H1 (cell line): ENCODE measurements around the gene KCNQ1. TPM values are rescaled to one million over a fixed set of nuclear protein-coding genes. Genes with fewer than 3 reads are reported as not detected.
A peak's percentile ranks its signal among the peaks of the same experiment; 100 is the strongest.

Experiments
- CTCF ChIA-PET: fragments of 300-600 bp; sonication (Branson Sonifier 250); formaldehyde crosslinking; loops from one replicate; lab custom pipeline; 2021; ENCODE audit not compliant: partially characterized antibody; lab: Charles Lee
- POLR2A ChIA-PET: fragments of 300-600 bp; sonication (Branson Sonifier 250); formaldehyde crosslinking; loops from one replicate; lab custom pipeline; 2021; ENCODE audit warnings: inconsistent platforms; ENCODE audit not compliant: partially characterized antibody; lab: Charles Lee
- DNase-seq, 2 experiments: peaks; one replicate each; pipeline versions ENCODE4 v3.0.0 to v3.0.0-alpha.2; 2010 to 2022; ENCODE audit warnings: low spot score in 2 of 2, low read depth in 1 of 2, mixed read lengths in 1 of 2
- FAIRE-seq: peaks from 2 replicates; lab custom pipeline; 2011; peaks lifted over from hg19 to GRCh38; lab: Jason Lieb, UNC
- H2AFZ ChIP-seq: 2 replicates; pipeline ENCODE4 v1.8.1; 2012; ENCODE audit warnings: low read length, inconsistent platforms
- H2AK5ac ChIP-seq: 2 replicates; pipeline ENCODE4 v1.6.1; 2013; ENCODE audit warnings: low read depth, low read length
- H2BK120ac ChIP-seq: replicated peaks from 2 replicates; pipeline ENCODE3; 2013; ENCODE audit warnings: low read depth, low read length, inconsistent platforms
- H2BK12ac ChIP-seq: 2 replicates; pipeline ENCODE4 v1.6.1; 2013; ENCODE audit warnings: low read depth, low read length
- H2BK15ac ChIP-seq: 2 replicates; pipeline ENCODE4 v1.6.1; 2013; ENCODE audit warnings: low read length
- H2BK20ac ChIP-seq: 2 replicates; pipeline ENCODE4 v1.6.1; 2013; ENCODE audit warnings: low read length
- H2BK5ac ChIP-seq: 2 replicates; pipeline ENCODE4 v1.6.1; 2013; ENCODE audit warnings: low read depth, low read length
- H3K14ac ChIP-seq: 2 replicates; pipeline ENCODE4 v1.6.1; 2013; ENCODE audit warnings: inconsistent platforms; ENCODE audit not compliant: insufficient read length
- H3K18ac ChIP-seq: 2 replicates; pipeline ENCODE4 v1.6.1; 2013; ENCODE audit warnings: low read length; ENCODE audit errors: extremely low read depth
- H3K23ac ChIP-seq: 2 replicates; pipeline ENCODE4 v1.6.1; 2013; ENCODE audit warnings: inconsistent platforms; ENCODE audit not compliant: insufficient read length
- H3K23me2 ChIP-seq: 2 replicates; pipeline ENCODE4 v1.6.1; 2013; ENCODE audit warnings: low read depth, low read length
- H3K27ac ChIP-seq: 2 replicates; pipeline ENCODE4 v1.6.1; 2011; ENCODE audit warnings: low read depth, low read length, inconsistent platforms
- H3K27me3 ChIP-seq, 4 experiments: replicated peaks in 1 of 4; 1 replicate in 1 of 4; 2 replicates in 3 of 4; pipeline versions ENCODE4 v1.6.1 to v1.8.1; 2011 to 2013; ENCODE audit warnings: low read length in 3 of 4, mild to moderate bottlenecking in 3 of 4, inconsistent platforms in 2 of 4, mixed read lengths in 2 of 4, moderate library complexity in 1 of 4; ENCODE audit not compliant: control insufficient read depth in 3 of 4, insufficient read depth in 3 of 4; ENCODE audit errors: extremely low read depth in 1 of 4
- H3K36me3 ChIP-seq, 4 experiments: 2 replicates each; pipeline versions ENCODE4 v1.6.1 to v1.8.1; 2011 to 2013; ENCODE audit warnings: mild to moderate bottlenecking in 4 of 4, low read length in 3 of 4, moderate library complexity in 2 of 4, control low read depth in 1 of 4, inconsistent platforms in 1 of 4; ENCODE audit not compliant: insufficient read depth in 4 of 4, control insufficient read depth in 2 of 4
- H3K4ac ChIP-seq: replicated peaks from 2 replicates; pipeline ENCODE3; 2013; ENCODE audit warnings: low read length, low read depth, mixed read lengths, inconsistent platforms; ENCODE audit not compliant: insufficient read length
- H3K4me1 ChIP-seq, 4 experiments: replicated peaks in 1 of 4; 1 replicate in 1 of 4; 2 replicates in 3 of 4; pipeline versions ENCODE4 v1.6.1 to v1.8.1; 2011 to 2013; ENCODE audit warnings: low read length in 3 of 4, inconsistent platforms in 2 of 4, mixed read lengths in 1 of 4; ENCODE audit not compliant: insufficient read depth in 4 of 4, control insufficient read depth in 3 of 4
- H3K4me2 ChIP-seq, 2 experiments: 2 replicates each; pipeline versions ENCODE4 v1.6.1 to v1.8.1; 2011 to 2013; ENCODE audit warnings: low read depth in 2 of 2, low read length in 2 of 2, control low read depth in 1 of 2, inconsistent platforms in 1 of 2, mild to moderate bottlenecking in 1 of 2; ENCODE audit not compliant: insufficient read depth in 1 of 2
- H3K4me3 ChIP-seq, 4 experiments: fragments of 200-600, 300-600 bp in 1 of 4; sonication (generic), shearing (Covaris generic), sonication (Bioruptor Twin) in 1 of 4; 2 replicates each; pipeline versions ENCODE4 v1.5.1 to v1.8.1; 2011 to 2016; ENCODE audit warnings: low read length in 4 of 4, low read depth in 3 of 4, control low read depth in 2 of 4, inconsistent platforms in 2 of 4, mild to moderate bottlenecking in 2 of 4, mixed read lengths in 1 of 4, moderate library complexity in 1 of 4; ENCODE audit not compliant: insufficient read depth in 2 of 4; ENCODE audit errors: extremely low read depth in 1 of 4
- H3K56ac ChIP-seq: replicated peaks from 2 replicates; pipeline ENCODE3; 2013; ENCODE audit warnings: low read depth, mild to moderate bottlenecking, mixed read lengths, low read length, inconsistent platforms; ENCODE audit not compliant: insufficient read length
- H3K79me1 ChIP-seq: 2 replicates; pipeline ENCODE4 v1.6.1; 2013; ENCODE audit warnings: low read depth, low read length, control low read depth
- H3K79me2 ChIP-seq, 2 experiments: 2 replicates each; pipeline versions ENCODE4 v1.6.1 to v1.8.1; 2012 to 2013; ENCODE audit warnings: low read length in 2 of 2, mild to moderate bottlenecking in 2 of 2, inconsistent platforms in 1 of 2; ENCODE audit not compliant: insufficient read depth in 2 of 2, control insufficient read depth in 1 of 2
- H3K9ac ChIP-seq, 4 experiments: replicated peaks in 1 of 4; 1 replicate in 1 of 4; 2 replicates in 3 of 4; pipeline versions ENCODE4 v1.6.1 to v1.8.1; 2011 to 2013; ENCODE audit warnings: low read depth in 3 of 4, low read length in 3 of 4, control low read depth in 2 of 4, mild to moderate bottlenecking in 2 of 4, moderate library complexity in 2 of 4, inconsistent platforms in 1 of 4; ENCODE audit errors: extremely low read depth in 1 of 4
- H3K9me3 ChIP-seq, 2 experiments: 2 replicates each; pipeline versions ENCODE4 v1.6.1 to v1.8.1; 2012 to 2013; ENCODE audit warnings: mild to moderate bottlenecking in 2 of 2, moderate library complexity in 2 of 2, control low read depth in 1 of 2, inconsistent platforms in 1 of 2, low read depth in 1 of 2, low read length in 1 of 2, mixed read lengths in 1 of 2; ENCODE audit not compliant: insufficient read depth in 2 of 2
- H4K20me1 ChIP-seq, 2 experiments: replicated peaks in 1 of 2; 2 replicates each; pipeline versions ENCODE3 to v1.8.1; 2011 to 2013; ENCODE audit warnings: inconsistent platforms in 2 of 2, low read length in 2 of 2, mild to moderate bottlenecking in 1 of 2; ENCODE audit not compliant: insufficient read depth in 2 of 2, control insufficient read depth in 1 of 2
- H4K5ac ChIP-seq: 2 replicates; pipeline ENCODE4 v1.6.1; 2013; ENCODE audit warnings: low read length, low read depth, mixed read lengths, inconsistent platforms; ENCODE audit not compliant: insufficient read length
- H4K8ac ChIP-seq: 2 replicates; pipeline ENCODE4 v1.8.0; 2013; ENCODE audit warnings: mild to moderate bottlenecking, moderate library complexity, low read length, inconsistent platforms; ENCODE audit not compliant: insufficient read depth; ENCODE audit errors: extremely low read depth
- H4K91ac ChIP-seq: replicated peaks from 2 replicates; pipeline ENCODE3; 2013; ENCODE audit warnings: low read length, mixed read lengths, inconsistent platforms; ENCODE audit not compliant: insufficient read length
- CEBPB ChIP-seq: IDR thresholded peaks from 2 replicates; pipeline ENCODE4 v1.6.1; 2012; ENCODE audit warnings: low read depth, low read length
- CTBP2 ChIP-seq: IDR thresholded peaks from 2 replicates; pipeline ENCODE4 v1.7.0; 2011; ENCODE audit warnings: borderline replicate concordance, mild to moderate bottlenecking, moderate library complexity, mixed read lengths, low read length; ENCODE audit not compliant: insufficient read depth, insufficient read length
- JUN ChIP-seq: IDR thresholded peaks from 2 replicates; pipeline ENCODE4 v1.6.1; 2011; ENCODE audit warnings: low read depth, mild to moderate bottlenecking, improper control_type of control experiment, low read length
- RFX5 ChIP-seq: IDR thresholded peaks from 2 replicates; pipeline ENCODE4 v1.6.1; 2011; ENCODE audit warnings: low read depth, low read length, improper control_type of control experiment, borderline replicate concordance
- SP2 ChIP-seq: IDR thresholded peaks from 2 replicates; pipeline ENCODE4 v1.6.1; 2012; ENCODE audit warnings: mild to moderate bottlenecking, low read length, inconsistent platforms
- WGBS, 2 experiments: shearing (Covaris generic) in 1 of 2; methylation state at CpG; one replicate each; pipeline versions ENCODE4 v1.1.6 to v1.1.7; 2013 to 2015; ENCODE audit warnings: low lambda C conversion rate in 2 of 2, mixed read lengths in 2 of 2, inconsistent platforms in 1 of 2, low coverage in 1 of 2, missing lambda C conversion rate in 1 of 2; ENCODE audit not compliant: insufficient replicate concordance in 2 of 2, insufficient coverage in 1 of 2, insufficient read length in 1 of 2; ENCODE audit errors: extremely low coverage in 1 of 2, missing lambda C conversion rate in 1 of 2; 5-methylcytosine and 5-hydroxymethylcytosine counted together
- polyA plus RNA-seq, 7 experiments: library from polyadenylated mRNA; depleted of rRNA in 3 of 7; stranded (reverse) in 5 of 7; unstranded in 2 of 7; fragments of >200 nt in 5 of 7; fragments of 200-250 nt in 2 of 7; gene quantifications; 1 replicate in 5 of 7; 2 replicates in 1 of 7; 4 replicates in 1 of 7; pipeline versions ENCODE4 v1.2.1 to v1.2.3, GENCODE V29; 2011 to 2013; ENCODE audit warnings: missing spikeins in 2 of 7, mixed read lengths in 2 of 7
- total RNA-seq: library from RNA; stranded (reverse); fragmentation: NEBNext Ultra II Directional; extraction: Animal tissue kit (Norgen Biotek cat#: 25700); gene quantifications from 2 replicates; pipeline ENCODE4 v1.2.1, GENCODE V29; 2021

Gene KCNQ1
- total and polyA plus RNA-seq, 2 of the 8 experiments (the other 6 are each of a cell fraction or from before 2014, with no cell fraction given): 1.9 to 2.0 TPM

GRCh38 chr11:2540223-2540991 is 95.6 kb downstream of the KCNQ1 start:
- H3K23ac ChIP-seq: no peak overlapping the region
- H3K9me3 ChIP-seq: no peaks in the 10 kb centered on the region
- no peak overlapping the region for H4K8ac ChIP-seq
- no peak overlapping the region for H4K91ac ChIP-seq
- H4K5ac ChIP-seq: no peak overlapping the region
- H3K4me1 ChIP-seq: peaks cover 0 to 3% (median 0%) of the 10 kb centered on the region in 4 experiments; a peak in 2 of 7 replicates
- H3K18ac ChIP-seq: no peak overlapping the region
- H2BK15ac ChIP-seq: 0 out of 2 replicates have a peak overlapping the region, but pooled peaks have one; percentile 40
- no peak overlapping the region for H3K4me2 ChIP-seq
- TF ChIP-seq CEBPB (no peak), SP2 (no peak), JUN (no peak), RFX5 (no peak), CTBP2 (no peak)
- no peak overlapping the region for H3K14ac ChIP-seq
- H2AK5ac ChIP-seq: no peak overlapping the region
- no peaks in the 10 kb centered on the region for H3K23me2 ChIP-seq
- H3K27ac ChIP-seq: no peak overlapping the region
- 0 out of 2 replicates have a peak overlapping the region, but pooled peaks have one; percentile 60 for H2BK12ac ChIP-seq
- no peak overlapping the region for H2BK120ac ChIP-seq
- peaks cover 0 to 3% of the 10 kb centered on the region in 2 experiments for H4K20me1 ChIP-seq
- peaks cover 1 to 64% (median 34%) of the 10 kb centered on the region in 4 experiments for H3K27me3 ChIP-seq
- H3K79me1 ChIP-seq: no peaks in the 10 kb centered on the region
- no peak overlapping the region for H2BK20ac ChIP-seq
- ChIA-PET CTCF (interaction anchor here (0.6 to 14.3 kb wide), 6 partner anchors 9 to 456 kb away, joined by 3 to 521 read pairs (median 6); partner anchors contain the start of gene CDKN1C), POLR2A (no interaction called here)
- H2BK5ac ChIP-seq: no peak overlapping the region
- H2AFZ ChIP-seq: no peak overlapping the region
- no peaks in the 10 kb centered on the region for H3K36me3 ChIP-seq
- WGBS, 2 experiments: 91% methylated on average over 16 of the region's 16 CpGs; no CpG with 5 or more reads in 1 of the 2 experiments
- H3K56ac ChIP-seq: no peak overlapping the region
- no peak overlapping the region for H3K4me3 ChIP-seq
- no peaks in the 10 kb centered on the region for H3K79me2 ChIP-seq
- H3K9ac ChIP-seq: no peak overlapping the region
- DNase-seq (no peak), FAIRE-seq (no peak)
- H3K4ac ChIP-seq: no peak overlapping the region
